IMR-90 (cell line): ENCODE data around the gene CHN2. TPM values are rescaled to one million over a fixed set of nuclear protein-coding genes. Genes with fewer than 3 reads are reported as not detected.

Experiments used
- ATAC-seq: fragments of 200-7000 bp; cut with Tn5 transposase; 2 replicates; pipeline ENCODE4 v1.9.1; 2020; ENCODE audit warnings: low read depth, mild to moderate bottlenecking, moderate library complexity
- BruUV-seq: library from RNA; stranded (reverse); fragments of 400-500 nt; replicated peaks from 2 replicates; lab custom pipeline; 2021; lab: Mats Ljungman, UMichigan
- CTCF ChIA-PET: fragments of 300-600 bp; formaldehyde crosslinking; extraction: SDS; loops from one replicate; lab custom pipeline; 2021; ENCODE audit warnings: antibody characterized with exemption; lab: Yijun Ruan, JAX
- POLR2A ChIA-PET: fragments of 300-600 bp; sonication (Branson Sonifier 250); formaldehyde crosslinking; loops from one replicate; lab custom pipeline; 2022; ENCODE audit warnings: antibody characterized with exemption; ENCODE audit not compliant: unreplicated experiment; lab: Charles Lee
- DNase-seq: peaks from one replicate; pipeline ENCODE4 v3.0.0; 2013
- H2AFZ ChIP-seq: replicated peaks from 2 replicates; pipeline ENCODE3; 2013; ENCODE audit warnings: low read length, mild to moderate bottlenecking; ENCODE audit not compliant: poor library complexity
- H2AK5ac ChIP-seq: 2 replicates; pipeline ENCODE4 v1.6.1; 2013; ENCODE audit warnings: low read depth, low read length, inconsistent platforms
- H2AK9ac ChIP-seq: replicated peaks from 2 replicates; pipeline ENCODE3; 2013; ENCODE audit warnings: mild to moderate bottlenecking, low read depth, low read length, moderate library complexity; ENCODE audit not compliant: poor library complexity
- H2BK120ac ChIP-seq: 2 replicates; pipeline ENCODE4 v1.6.1; 2013; ENCODE audit warnings: low read depth, low read length, inconsistent platforms
- H2BK15ac ChIP-seq: 3 replicates; pipeline ENCODE4 v1.6.1; 2013; ENCODE audit warnings: low read depth, low read length, inconsistent platforms
- H2BK20ac ChIP-seq: 2 replicates; pipeline ENCODE4 v1.6.1; 2013; ENCODE audit warnings: low read depth, mild to moderate bottlenecking, inconsistent platforms, low read length, moderate library complexity
- H2BK5ac ChIP-seq: 2 replicates; pipeline ENCODE4 v1.6.1; 2013; ENCODE audit warnings: mild to moderate bottlenecking, low read depth, low read length, inconsistent platforms; ENCODE audit not compliant: poor library complexity, severe bottlenecking
- H3K14ac ChIP-seq: replicated peaks from 2 replicates; pipeline ENCODE4 v1.6.1; 2013; ENCODE audit warnings: low read depth, low read length, inconsistent platforms
- H3K18ac ChIP-seq: 2 replicates; pipeline ENCODE4 v1.6.1; 2013; ENCODE audit warnings: low read depth, low read length, control low read depth
- H3K23ac ChIP-seq: 2 replicates; pipeline ENCODE4 v1.6.1; 2013; ENCODE audit warnings: low read depth, low read length, inconsistent platforms
- H3K27ac ChIP-seq: 2 replicates; pipeline ENCODE4 v1.5.1; 2013; ENCODE audit warnings: mild to moderate bottlenecking, control low read depth, low read length; ENCODE audit not compliant: insufficient read depth
- H3K27me3 ChIP-seq: 2 replicates; pipeline ENCODE4 v1.6.1; 2013; ENCODE audit warnings: low read length; ENCODE audit not compliant: control insufficient read depth, insufficient read depth
- H3K36me3 ChIP-seq: 2 replicates; pipeline ENCODE4 v1.6.1; 2013; ENCODE audit warnings: low read length, mixed read lengths; ENCODE audit not compliant: control insufficient read depth, insufficient read depth
- H3K4ac ChIP-seq: 2 replicates; pipeline ENCODE4 v1.6.1; 2013; ENCODE audit warnings: low read depth, low read length, inconsistent platforms
- H3K4me1 ChIP-seq: 2 replicates; pipeline ENCODE4 v1.6.1; 2013; ENCODE audit warnings: low read length, mixed read lengths; ENCODE audit not compliant: control insufficient read depth, insufficient read depth
- H3K4me2 ChIP-seq: 2 replicates; pipeline ENCODE4 v1.6.1; 2013; ENCODE audit warnings: low read depth, mild to moderate bottlenecking, control low read depth, low read length, moderate library complexity
- H3K4me3 ChIP-seq: 2 replicates; pipeline ENCODE4 v1.5.1; 2013; ENCODE audit warnings: low read depth, mild to moderate bottlenecking, control low read depth, low read length, moderate library complexity; ENCODE audit not compliant: insufficient read depth
- H3K56ac ChIP-seq: 2 replicates; pipeline ENCODE4 v1.6.1; 2013; ENCODE audit warnings: low read length, inconsistent platforms; ENCODE audit not compliant: insufficient read depth; ENCODE audit errors: extremely low read depth
- H3K79me1 ChIP-seq, 2 experiments: 2 replicates each; pipeline ENCODE4 v1.6.1; 2013; ENCODE audit warnings: low read length in 2 of 2, inconsistent platforms in 1 of 2, low read depth in 1 of 2
- H3K9ac ChIP-seq: 2 replicates; pipeline ENCODE4 v1.6.1; 2013; ENCODE audit warnings: low read depth, low read length, control low read depth
- H3K9me1 ChIP-seq: 2 replicates; pipeline ENCODE4 v1.6.1; 2013; ENCODE audit warnings: low read length, inconsistent platforms; ENCODE audit not compliant: insufficient read depth
- H3K9me3 ChIP-seq: 2 replicates; pipeline ENCODE4 v1.6.1; 2013; ENCODE audit warnings: low read length; ENCODE audit not compliant: control insufficient read depth, insufficient read depth
- H4K20me1 ChIP-seq: 2 replicates; pipeline ENCODE4 v1.6.1; 2013; ENCODE audit warnings: low read length, inconsistent platforms; ENCODE audit not compliant: insufficient read depth
- H4K5ac ChIP-seq: 2 replicates; pipeline ENCODE4 v1.6.1; 2013; ENCODE audit warnings: mild to moderate bottlenecking, low read depth, low read length, control low read depth
- H4K8ac ChIP-seq, 2 experiments: 2 replicates each; pipeline ENCODE4 v1.6.1; 2013; ENCODE audit warnings: low read depth in 2 of 2, low read length in 2 of 2, control low read depth in 1 of 2, inconsistent platforms in 1 of 2
- H4K91ac ChIP-seq: 2 replicates; pipeline ENCODE4 v1.6.1; 2013; ENCODE audit warnings: low read depth, low read length, inconsistent platforms; ENCODE audit not compliant: insufficient read depth
- BHLHE40 ChIP-seq: fragments of 150-350 bp; IDR thresholded peaks from 2 replicates; pipeline ENCODE4 v1.6.1; 2016; ENCODE audit warnings: mild to moderate bottlenecking, low read depth, low read length
- CEBPB ChIP-seq: IDR thresholded peaks from 2 replicates; pipeline ENCODE4 v1.6.1; 2012; ENCODE audit warnings: low read depth, low read length, improper control_type of control experiment
- CHD1 ChIP-seq: IDR thresholded peaks from 2 replicates; pipeline ENCODE4 v1.6.1; 2012; ENCODE audit warnings: low read depth, low read length, improper control_type of control experiment
- FOS ChIP-seq: fragments of 150-350 bp; IDR thresholded peaks from 2 replicates; pipeline ENCODE4 v1.6.1; 2016; ENCODE audit warnings: low read depth, low read length
- MAFK ChIP-seq: IDR thresholded peaks from 2 replicates; pipeline ENCODE4 v1.6.1; 2012; ENCODE audit warnings: low read depth, low read length, improper control_type of control experiment
- MAZ ChIP-seq: IDR thresholded peaks from 2 replicates; pipeline ENCODE4 v1.6.1; 2012; ENCODE audit warnings: low read depth, mild to moderate bottlenecking, low read length, improper control_type of control experiment, moderate library complexity, borderline replicate concordance
- MXI1 ChIP-seq: IDR thresholded peaks from 2 replicates; pipeline ENCODE4 v1.6.1; 2012; ENCODE audit warnings: low read depth, mild to moderate bottlenecking, low read length, moderate library complexity, borderline replicate concordance
- NFE2L2 ChIP-seq: fragments of 150-350 bp; IDR thresholded peaks from 2 replicates; pipeline ENCODE4 v1.6.1; 2016; ENCODE audit warnings: low read depth, mild to moderate bottlenecking, low read length
- POLR2A ChIP-seq: IDR thresholded peaks from 2 replicates; pipeline ENCODE4 v1.6.1; 2012; ENCODE audit warnings: mild to moderate bottlenecking, low read depth, low read length
- RAD21 ChIP-seq: IDR thresholded peaks from 2 replicates; pipeline ENCODE4 v1.6.1; 2012; ENCODE audit warnings: low read length, improper control_type of control experiment
- RCOR1 ChIP-seq: IDR thresholded peaks from 2 replicates; pipeline ENCODE4 v1.6.1; 2012; ENCODE audit warnings: mild to moderate bottlenecking, low read length, improper control_type of control experiment; ENCODE audit not compliant: insufficient replicate concordance
- RFX5 ChIP-seq: IDR thresholded peaks from 2 replicates; pipeline ENCODE4 v1.8.0; 2012; ENCODE audit warnings: low read depth, mild to moderate bottlenecking, low read length, moderate library complexity
- SMC3 ChIP-seq: fragments of 150-350 bp; IDR thresholded peaks from 2 replicates; pipeline ENCODE4 v1.6.1; 2016; ENCODE audit warnings: low read depth, mild to moderate bottlenecking, antibody characterized with exemption, low read length, moderate library complexity
- WGBS, 2 experiments: methylation state at CpG; one replicate each; pipeline versions ENCODE4 v1.1.5 to v1.1.7; 2013; ENCODE audit warnings: missing lambda C conversion rate in 2 of 2; ENCODE audit not compliant: insufficient read length in 1 of 2; ENCODE audit errors: extremely low coverage in 2 of 2; 5-methylcytosine and 5-hydroxymethylcytosine counted together
- dilution Hi-C: fragments of 300-500 bp; cut with HindIII; formaldehyde crosslinking; loops from one replicate; pipeline ENCODE4 v1.14.3; 2018; ENCODE audit warnings: low sequenced_read_pairs; ENCODE audit not compliant: unreplicated experiment
- in situ Hi-C: fragments of 300-500 bp; cut with MboI; formaldehyde crosslinking; loops from 3 replicates; pipeline ENCODE4 v1.14.3; 2019; ENCODE audit warnings: low sequenced_read_pairs, inconsistent platforms, mixed read lengths
- intact Hi-C: fragments of 100-400 bp; cut with micrococcal nuclease; formaldehyde crosslinking; loops from 2 replicates; pipeline ENCODE4 v1.10.0; 2022
- polyA plus RNA-seq, 3 experiments: library from polyadenylated mRNA; depleted of rRNA; stranded (reverse); fragments of >200 nt; gene quantifications; 2 replicates each; pipeline ENCODE4 v1.2.3, GENCODE V29; 2012; ENCODE audit warnings: low replicate concordance in 1 of 3
- total RNA-seq: library from RNA; depleted of rRNA; stranded (reverse); fragments of >200 nt; gene quantifications from 2 replicates; pipeline ENCODE4 v1.2.3, GENCODE V29; 2012
- TF ChIP-seq, protein P1 (sequence below): fragments of 150-350 bp; IDR thresholded peaks from 2 replicates; pipeline ENCODE4 v1.6.1; 2016; ENCODE audit warnings: low read depth, mild to moderate bottlenecking, low read length, moderate library complexity, borderline replicate concordance
- TF ChIP-seq, protein P2 (sequence below): conservative IDR thresholded peaks from 2 replicates; pipeline ENCODE4 v1.5.1; 2012; ENCODE audit warnings: mild to moderate bottlenecking, low read depth, low read length, improper control_type of control experiment
- TF ChIP-seq, protein P3 (sequence below): fragments of 150-350 bp; IDR thresholded peaks from 2 replicates; pipeline ENCODE4 v1.6.1; 2017; ENCODE audit warnings: mild to moderate bottlenecking, antibody characterized with exemption, low read length, low read depth

Gene CHN2
- total and polyA plus RNA-seq, 2 of the 4 experiments (the other 2 are of a cell fraction): not detected

DNA sequence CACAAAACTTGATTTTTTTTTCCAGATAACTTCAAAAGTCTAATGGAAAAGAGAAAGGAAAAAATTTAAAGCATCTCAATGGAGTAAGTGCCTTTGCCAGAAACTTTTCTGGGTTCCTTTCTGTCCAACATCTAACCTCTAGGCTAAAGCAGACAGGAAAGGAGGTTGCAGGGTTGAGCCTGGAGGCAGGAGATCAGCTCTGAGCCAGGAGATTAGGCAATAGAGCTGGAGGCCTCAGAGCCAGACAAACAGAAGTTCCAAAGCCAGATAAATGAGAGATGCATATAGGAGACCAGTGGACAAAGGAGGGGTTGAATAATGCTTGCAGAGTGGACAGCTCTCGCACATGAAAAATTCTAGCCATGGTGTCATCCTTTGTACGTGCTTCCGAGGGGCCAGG lies 42.9 kb downstream of the CHN2 start:
- Histone ChIP-seq H3K56ac (no peak overlapping the region), H3K14ac (no peak overlapping the region), H3K79me1 (no peaks in the 10 kb centered on the region), H3K27me3 (no peaks in the 10 kb centered on the region), H3K4ac (no peak overlapping the region), H3K9ac (no peak overlapping the region), H4K20me1 (no peaks in the 10 kb centered on the region), H4K8ac (no peak overlapping the region), H2BK5ac (no peak overlapping the region), H3K23ac (no peak overlapping the region), H4K5ac (no peak overlapping the region), H3K9me3 (no peaks in the 10 kb centered on the region), H3K9me1 (no peaks in the 10 kb centered on the region), H3K36me3 (no peaks in the 10 kb centered on the region), H3K27ac (no peak overlapping the region), H4K91ac (no peak overlapping the region), H2BK15ac (no peak overlapping the region), H2BK20ac (no peak overlapping the region), H3K4me2 (no peak overlapping the region), H3K4me3 (no peak overlapping the region), H2AFZ (no peak overlapping the region), H3K18ac (no peak overlapping the region), H2AK9ac (no peak overlapping the region), H2AK5ac (no peak overlapping the region), H2BK120ac (no peak overlapping the region), H3K4me1 (no peaks in the 10 kb centered on the region)
- DNase-seq (no peak), ATAC-seq (no peak)
- ChIA-PET CTCF (interaction anchor here (0.8 kb wide), 1 partner anchor 9 kb away, joined by 3 read pairs; no protein-coding TSS in a partner anchor), POLR2A (no interaction called here)
- TF ChIP-seq POLR2A (no peak), RAD21 (no peak), CEBPB (no peak), MAZ (no peak), RFX5 (no peak), NFE2L2 (no peak), BHLHE40 (no peak), RCOR1 (no peak), SMC3 (no peak), MAFK (no peak), CHD1 (no peak), FOS (no peak), MXI1 (no peak)
- TF ChIP-seq, protein P1, sequence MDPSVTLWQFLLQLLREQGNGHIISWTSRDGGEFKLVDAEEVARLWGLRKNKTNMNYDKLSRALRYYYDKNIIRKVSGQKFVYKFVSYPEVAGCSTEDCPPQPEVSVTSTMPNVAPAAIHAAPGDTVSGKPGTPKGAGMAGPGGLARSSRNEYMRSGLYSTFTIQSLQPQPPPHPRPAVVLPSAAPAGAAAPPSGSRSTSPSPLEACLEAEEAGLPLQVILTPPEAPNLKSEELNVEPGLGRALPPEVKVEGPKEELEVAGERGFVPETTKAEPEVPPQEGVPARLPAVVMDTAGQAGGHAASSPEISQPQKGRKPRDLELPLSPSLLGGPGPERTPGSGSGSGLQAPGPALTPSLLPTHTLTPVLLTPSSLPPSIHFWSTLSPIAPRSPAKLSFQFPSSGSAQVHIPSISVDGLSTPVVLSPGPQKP: no peak
- TF ChIP-seq, protein P2, sequence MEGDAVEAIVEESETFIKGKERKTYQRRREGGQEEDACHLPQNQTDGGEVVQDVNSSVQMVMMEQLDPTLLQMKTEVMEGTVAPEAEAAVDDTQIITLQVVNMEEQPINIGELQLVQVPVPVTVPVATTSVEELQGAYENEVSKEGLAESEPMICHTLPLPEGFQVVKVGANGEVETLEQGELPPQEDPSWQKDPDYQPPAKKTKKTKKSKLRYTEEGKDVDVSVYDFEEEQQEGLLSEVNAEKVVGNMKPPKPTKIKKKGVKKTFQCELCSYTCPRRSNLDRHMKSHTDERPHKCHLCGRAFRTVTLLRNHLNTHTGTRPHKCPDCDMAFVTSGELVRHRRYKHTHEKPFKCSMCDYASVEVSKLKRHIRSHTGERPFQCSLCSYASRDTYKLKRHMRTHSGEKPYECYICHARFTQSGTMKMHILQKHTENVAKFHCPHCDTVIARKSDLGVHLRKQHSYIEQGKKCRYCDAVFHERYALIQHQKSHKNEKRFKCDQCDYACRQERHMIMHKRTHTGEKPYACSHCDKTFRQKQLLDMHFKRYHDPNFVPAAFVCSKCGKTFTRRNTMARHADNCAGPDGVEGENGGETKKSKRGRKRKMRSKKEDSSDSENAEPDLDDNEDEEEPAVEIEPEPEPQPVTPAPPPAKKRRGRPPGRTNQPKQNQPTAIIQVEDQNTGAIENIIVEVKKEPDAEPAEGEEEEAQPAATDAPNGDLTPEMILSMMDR: no peak
- TF ChIP-seq, protein P3, sequence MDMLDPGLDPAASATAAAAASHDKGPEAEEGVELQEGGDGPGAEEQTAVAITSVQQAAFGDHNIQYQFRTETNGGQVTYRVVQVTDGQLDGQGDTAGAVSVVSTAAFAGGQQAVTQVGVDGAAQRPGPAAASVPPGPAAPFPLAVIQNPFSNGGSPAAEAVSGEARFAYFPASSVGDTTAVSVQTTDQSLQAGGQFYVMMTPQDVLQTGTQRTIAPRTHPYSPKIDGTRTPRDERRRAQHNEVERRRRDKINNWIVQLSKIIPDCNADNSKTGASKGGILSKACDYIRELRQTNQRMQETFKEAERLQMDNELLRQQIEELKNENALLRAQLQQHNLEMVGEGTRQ: no peak
- BruUV-seq: no TSS peak
- in situ Hi-C loops: no loop called here
- intact Hi-C loops: no loop called here
- WGBS, 2 experiments: no CpG with 5 or more reads among the region's 3 CpGs
- dilution Hi-C loops: no loop called here
